HG03521 (cell line): ENCODE results near the gene PLCH2.
"Not testable (repeated sequence)": the region's sequence is repeated elsewhere in the genome, so short reads cannot be mapped to it uniquely, and the experiment has no call there.

Source experiments
- ATAC-seq: cut with Tn5 transposase; IDR thresholded peaks from one replicate; pipeline ENCODE4 v1.9.1; 2021; ENCODE audit warnings: mild to moderate bottlenecking, moderate library complexity; ENCODE audit not compliant: unreplicated experiment

PLCH2 gene

DNA sequence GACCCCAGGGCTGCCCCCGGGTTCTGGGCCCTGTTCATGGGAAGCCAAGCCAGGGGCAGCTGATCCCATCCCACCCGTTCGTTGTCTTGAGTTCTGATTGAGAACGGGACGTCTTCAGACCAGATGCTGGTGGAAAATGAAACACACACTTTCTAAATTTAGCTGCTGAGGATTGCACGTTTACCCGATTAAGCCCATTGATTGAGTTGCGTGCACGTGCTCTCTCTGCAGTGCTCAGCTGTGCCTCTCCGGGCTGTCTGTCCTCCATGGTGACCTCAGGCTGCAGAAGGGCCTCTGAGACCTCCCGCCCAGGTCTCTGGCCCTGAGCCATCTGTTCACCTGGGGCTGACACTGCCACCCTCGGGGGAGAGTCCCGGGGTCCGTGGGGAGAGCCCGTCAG lies 36.7 kb upstream of the PLCH2 start:
- no peak for ATAC-seq

DNA sequence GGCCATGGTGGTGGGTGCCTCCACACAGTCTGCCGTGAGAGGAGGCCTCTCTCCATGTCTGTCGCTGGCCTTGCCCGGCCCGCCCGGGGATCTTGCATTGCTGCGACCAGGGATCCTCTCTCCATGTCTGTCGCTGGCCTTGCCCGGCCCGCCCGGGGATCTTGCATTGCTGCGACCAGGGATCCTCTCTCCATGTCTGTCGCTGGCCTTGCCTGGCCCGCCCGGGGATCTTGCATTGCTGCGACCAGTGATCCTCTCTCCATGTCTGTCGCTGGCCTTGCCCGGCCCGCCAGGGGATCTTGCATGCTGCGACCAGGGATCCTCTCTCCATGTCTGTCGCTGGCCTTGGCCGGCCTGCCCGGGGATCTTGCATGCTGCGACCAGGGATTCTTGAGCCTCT lies 35.7 kb upstream of the PLCH2 start:
- not testable (repeated sequence) for ATAC-seq

DNA sequence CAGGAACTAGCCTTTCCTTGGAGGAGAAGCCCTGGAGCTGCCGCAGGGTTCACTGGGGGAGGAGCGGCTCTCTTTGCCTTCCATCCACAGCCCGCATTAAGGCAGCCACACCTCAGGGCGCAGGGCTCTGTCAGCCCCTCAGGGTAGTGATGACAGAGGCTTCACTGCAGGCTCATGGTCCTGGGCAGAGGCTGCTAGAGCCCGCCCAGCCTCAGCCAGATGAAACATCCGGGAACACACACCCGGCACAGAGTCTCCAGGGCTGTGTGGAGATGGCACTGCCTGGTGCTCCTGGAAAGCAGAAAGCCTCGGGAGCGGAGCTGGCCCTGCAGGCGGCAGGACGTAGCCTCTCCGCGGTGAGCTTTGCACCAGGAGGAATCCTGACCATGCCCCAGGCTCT lies 34.3 kb upstream of the PLCH2 start:
- no peak for ATAC-seq

DNA sequence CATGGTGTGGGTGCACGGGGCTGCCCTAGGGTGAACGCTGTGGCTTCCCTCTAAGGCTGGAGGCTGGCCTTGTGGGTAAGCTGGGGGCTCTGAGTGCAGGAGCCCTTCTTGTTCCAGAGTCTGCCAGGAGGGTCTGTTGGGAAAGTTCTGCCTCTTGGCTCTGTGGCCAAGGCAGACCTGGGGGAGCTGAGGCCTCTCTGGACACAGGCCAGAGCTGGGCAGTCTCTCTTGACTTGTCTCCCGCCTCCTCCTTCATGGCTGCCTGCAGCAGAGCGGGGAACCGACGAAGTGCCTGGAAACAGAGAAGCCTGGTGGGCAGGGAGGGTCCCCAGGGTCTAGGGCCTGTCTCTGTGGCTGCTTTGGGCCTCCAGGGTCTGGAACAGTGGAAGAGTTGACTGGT lies 33.4 kb upstream of the PLCH2 start:
- no peak for ATAC-seq

DNA sequence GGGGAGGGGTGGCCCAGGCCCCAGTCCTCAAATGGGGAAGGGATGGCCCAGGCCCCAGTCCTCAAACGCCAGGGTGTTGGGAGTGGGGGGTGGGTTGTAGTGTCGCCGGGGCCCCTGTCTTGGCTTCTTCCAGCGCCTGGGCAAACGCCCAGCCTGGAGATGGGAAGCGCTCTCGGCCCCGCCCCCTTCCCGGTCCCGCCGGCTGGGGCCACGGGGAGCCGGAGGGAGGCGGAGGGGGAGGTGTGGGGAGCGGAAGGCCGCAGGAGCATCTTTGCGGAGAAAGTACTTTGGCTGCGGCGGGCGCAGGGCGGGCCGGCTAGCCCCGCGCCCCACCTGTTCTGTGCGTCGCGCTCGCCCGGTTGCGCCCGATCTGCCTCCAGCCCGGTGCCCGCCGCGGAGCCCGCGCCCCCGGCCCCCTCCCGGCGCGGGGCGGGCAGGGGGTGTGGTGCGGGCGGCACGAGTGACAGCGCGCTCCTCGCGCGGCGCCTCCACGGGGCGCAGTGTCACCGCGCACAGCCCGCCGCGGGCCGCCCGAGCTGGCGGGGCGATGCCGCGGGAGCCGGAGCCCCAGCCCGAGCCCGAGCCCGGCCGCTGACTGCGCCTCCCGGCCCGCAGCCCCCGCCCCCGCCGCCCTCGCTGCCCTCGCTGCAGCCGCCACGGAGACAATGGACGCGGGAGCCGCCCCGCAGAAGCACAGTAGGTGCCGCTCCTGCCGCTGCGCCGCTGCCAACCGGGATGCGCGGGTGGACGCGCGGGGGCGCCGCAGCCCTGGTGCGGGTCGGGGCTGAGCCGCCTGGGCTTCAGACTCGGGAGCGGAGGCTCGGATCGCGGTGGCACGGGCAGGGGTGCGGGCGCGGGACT lies 32.6 kb upstream of the PLCH2 start:
- no peak for ATAC-seq

DNA sequence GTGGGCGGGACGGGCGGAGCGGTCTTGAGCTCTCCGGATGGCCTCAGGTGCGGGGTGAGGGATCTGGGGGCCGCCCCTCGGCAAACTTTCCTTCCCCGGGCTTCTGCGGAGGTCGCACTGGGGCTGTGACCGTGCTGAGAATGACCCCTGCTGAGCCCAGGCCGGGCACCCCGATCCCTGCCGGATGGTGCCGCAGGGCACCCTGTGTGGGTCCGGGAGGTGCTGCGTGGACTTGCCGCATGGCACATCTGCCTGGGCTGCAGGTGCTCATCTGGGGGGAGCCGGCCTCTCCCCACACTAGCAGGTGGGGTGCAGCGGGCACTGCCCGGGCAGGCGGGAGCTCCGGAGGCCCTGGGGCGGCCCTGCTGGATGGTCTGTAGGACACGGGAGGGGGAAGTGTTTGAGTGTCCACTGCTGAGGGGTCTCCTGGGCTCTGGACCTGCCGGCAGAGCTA lies 31.9 kb upstream of the PLCH2 start:
- ATAC-seq: no peak

DNA sequence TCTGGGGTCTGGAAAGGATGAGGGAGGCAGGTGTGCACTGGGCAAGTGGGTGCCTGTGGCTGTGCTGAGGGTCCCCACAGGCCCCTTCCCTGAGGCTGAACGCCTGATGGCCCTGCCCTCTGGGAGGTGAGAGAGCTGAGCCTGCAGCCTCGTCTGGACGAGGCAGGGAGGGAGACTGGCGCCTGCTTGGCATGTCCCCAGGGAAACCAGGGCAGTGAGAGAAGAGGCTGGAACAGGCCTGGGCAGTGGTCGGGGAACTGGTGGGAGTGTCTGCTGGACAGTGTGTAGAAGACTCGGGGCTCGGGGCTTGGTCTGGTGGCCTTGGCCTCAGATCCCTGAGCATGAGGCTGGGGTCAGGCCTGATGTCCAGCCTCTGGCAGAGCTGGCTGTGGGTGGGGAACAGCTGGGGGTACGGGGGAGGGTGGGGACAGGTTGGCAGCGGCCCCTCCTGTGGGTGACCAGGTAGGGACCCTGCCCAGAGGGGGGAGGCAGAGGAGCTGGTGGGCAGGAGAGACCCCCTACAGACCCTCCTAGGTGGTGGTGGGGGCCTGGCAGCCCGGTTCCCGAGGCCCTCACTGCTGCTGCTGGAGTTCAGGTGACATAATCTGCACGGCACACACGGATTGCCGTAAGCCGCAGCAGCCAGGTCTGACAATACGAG lies 30.8 kb upstream of the PLCH2 start:
- no peak for ATAC-seq

DNA sequence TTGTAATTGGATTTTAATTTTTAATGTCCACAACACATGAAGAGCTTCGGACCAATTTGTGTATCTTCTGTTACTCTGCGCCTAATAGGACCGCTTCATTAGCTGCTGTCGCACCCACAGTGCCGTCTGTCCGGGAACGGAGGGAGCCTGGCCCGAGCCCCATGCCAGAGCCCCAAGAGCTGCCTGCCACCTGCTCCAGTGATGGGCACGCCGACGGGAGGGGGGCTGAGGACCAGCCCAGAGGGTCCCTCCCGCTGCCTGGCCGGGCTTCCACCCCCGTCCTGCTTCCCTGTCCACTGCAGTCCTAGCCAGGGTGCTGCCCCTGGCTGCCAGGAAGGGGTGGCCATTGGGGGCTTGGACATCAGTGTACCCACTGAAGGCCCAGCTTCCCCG lies 30.3 kb upstream of the PLCH2 start:
- ATAC-seq: no peak

DNA sequence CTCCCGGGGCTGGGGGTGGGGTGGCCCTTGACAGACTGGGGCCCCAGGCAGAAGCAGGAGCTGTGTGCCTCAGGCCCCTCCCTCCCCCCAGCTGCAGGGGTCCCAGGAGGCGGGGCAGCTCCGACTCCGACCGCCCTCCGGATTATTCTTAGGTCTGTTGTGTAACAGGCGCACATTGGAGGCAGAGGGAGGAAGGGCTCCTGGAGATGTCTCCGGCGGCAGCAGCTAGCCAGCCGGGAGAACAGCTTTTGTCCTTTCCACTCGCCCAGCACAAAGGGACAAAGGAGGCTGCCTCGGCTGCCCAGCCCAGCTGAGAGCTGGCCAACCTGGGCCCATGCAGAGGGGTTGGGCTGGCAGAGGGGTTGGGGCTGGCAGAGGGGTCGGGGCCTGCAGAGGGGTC lies 29.7 kb upstream of the PLCH2 start:
- ATAC-seq: no peak

DNA sequence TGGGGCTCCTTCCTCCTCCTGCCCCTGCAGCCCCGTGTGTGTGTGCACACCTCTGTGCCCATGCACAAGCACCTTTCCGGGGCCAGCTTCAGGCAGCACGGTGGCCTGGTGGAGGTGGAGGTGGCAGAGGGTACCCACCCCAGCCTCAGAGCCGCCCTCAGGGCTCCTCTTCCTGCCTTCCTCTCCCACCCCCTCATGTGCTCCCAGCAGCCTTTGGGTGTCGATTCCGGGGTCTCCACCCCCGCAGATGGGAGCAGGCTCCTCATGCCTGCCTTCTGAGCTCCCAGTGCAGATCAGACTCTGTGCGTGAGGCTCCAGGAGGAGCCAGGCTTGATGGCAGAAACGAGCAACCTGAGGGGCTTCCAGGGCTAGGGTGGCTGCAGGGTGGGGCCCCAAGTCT lies 29.2 kb upstream of the PLCH2 start:
- no peak for ATAC-seq

DNA sequence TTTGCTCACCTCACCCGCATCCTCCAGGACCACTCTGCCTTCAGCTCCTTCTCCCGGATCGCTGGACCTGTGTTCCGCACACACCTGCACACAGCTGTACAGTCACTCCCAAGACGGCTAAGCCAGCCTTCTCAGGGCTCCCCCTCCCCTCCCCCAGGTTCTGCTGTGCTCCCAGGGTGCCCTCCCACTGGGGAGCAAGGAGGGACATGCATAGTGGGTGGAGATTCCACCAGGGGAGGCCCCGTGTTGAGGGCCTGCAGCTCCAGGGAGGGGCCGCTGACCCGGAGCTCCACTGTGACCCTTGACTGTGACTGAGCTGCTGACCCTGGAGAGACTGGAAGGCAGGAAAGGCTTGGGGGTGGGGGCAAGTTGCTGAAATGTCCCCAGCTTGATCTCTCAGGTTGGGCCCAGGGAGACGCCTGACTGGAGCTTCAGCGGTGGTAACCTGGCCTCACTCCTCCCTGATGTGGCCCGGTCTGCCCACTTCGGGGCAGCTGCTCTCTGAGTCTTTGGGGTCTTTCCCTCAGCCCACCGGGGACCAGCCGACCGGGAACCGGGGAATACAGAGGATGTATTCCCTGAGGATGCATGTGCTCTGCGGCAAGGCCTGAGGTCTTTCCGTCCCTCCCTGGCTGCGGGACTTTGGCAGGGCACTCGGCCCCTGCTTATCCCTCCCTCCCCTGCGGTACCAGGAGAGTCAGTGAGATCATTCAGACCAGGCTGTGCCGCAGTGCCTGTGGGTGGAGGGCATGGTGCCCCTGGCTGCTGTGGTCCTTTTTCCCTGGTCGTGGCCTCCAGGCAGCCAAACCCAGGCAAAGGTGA lies 28.6 kb upstream of the PLCH2 start:
- ATAC-seq: no peak

DNA sequence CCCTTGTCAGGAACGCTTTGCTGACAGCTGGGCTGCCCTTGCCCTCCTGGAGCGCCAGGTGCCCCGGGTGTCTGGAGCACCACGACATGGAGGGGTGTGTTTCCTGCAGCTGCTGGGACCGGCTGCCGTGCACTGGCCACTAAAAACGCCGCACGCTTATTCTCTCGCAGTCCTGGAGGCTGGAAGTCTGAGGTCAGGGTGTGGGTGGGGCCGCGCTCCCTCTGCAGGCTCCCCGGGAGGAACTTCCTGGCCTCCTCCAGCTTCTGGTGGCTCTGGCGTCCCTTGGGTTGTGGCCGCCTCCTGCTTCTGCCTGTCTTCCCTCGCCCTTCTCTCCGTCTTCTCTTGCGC lies 28.0 kb upstream of the PLCH2 start:
- no peak for ATAC-seq

DNA sequence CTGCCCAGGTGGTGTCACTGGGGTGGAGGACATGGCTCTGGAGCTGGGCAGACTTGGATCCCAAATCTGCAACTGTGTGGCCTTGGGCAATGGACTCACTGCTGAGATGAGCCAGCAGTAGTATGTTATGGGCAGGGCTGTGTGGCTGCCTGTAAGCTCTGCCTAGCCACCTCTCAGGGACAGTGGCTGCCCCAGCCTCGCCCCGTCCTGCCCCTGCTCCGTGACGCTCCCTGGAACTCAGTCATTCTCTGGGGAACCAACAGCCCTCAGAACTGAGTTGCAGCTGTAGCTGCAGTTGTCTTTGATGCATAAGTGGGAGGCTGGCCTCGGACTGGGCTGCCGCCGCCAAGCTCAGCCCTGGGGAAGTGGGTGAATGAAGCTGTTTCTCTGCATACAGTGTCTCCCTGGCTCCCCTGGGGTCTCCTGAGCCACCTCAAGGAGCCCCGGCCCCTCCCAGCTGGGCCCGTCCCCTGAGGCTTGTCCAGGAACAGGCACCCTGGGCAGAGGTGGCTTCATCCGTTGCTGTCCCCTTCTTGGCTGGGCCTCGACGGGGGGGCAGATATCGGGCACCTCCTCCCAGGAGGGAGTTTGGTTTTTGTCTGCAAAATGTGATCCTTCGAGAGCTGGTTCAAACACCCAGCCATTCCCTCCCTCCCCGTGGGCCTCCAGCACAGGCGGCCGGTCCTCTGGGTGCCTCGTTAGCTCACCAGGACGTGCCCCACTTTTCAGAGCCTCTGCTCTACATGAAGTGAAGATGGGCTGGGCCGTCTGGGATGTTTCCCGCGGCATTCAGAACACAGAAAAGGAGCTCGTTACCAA lies 26.2 kb upstream of the PLCH2 start:
- no peak for ATAC-seq

DNA sequence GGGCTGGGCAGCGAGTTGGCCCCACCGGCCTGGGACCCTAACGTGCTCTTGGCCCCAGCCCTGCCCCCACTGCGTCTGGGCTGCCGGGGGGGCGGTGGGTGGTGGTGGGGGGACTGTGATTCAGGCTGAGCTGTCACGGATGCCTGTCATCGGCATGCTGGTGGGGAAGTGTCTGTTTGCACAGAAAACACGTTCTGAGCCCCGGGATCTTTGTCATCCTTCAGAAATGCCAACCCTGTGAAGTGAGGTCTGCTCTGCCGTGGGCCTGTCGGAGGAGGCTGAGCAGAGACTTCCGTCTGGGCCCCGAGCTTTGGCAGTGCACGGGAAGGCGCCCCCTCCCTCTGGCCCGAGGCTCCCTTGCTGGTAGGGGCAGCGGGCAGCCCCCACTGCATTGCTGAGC lies 24.3 kb upstream of the PLCH2 start:
- ATAC-seq: no peak

DNA sequence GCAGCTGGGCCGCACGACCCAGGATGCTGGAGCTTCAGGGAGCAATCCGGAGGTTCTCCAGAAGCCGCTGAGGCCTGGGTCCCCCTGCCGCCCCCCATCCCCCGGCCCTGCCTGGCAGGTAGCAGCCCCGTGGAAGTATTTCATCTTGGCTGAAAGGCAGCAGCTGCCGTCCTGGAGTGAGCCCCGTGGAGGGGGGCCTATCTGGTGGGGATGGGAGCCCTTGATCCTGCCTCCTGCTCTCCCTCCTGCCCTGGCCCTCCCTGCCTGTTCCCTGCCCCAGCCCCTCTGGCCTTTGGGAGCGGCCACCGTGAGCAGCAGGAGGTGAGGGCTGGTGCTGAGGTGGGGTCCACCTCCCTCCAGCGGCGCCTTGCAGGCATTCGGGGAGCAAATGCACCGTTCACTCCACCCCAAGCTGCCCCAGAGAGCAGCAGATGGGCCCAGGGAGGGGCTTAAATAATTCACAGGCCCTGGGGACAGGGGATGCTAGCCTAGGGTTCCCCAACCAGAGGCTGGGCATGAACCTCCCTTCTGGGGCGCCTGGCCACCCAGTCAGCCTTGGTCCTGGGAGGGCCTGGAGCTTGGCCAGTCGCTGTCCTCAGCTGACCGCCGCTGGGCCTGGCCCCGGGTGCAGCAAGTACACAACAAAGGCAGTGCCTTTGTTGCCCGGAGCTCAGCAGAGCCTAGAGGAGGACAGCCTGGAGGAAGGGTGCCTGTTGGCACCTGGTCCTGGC lies 23.7 kb upstream of the PLCH2 start:
- no peak for ATAC-seq

DNA sequence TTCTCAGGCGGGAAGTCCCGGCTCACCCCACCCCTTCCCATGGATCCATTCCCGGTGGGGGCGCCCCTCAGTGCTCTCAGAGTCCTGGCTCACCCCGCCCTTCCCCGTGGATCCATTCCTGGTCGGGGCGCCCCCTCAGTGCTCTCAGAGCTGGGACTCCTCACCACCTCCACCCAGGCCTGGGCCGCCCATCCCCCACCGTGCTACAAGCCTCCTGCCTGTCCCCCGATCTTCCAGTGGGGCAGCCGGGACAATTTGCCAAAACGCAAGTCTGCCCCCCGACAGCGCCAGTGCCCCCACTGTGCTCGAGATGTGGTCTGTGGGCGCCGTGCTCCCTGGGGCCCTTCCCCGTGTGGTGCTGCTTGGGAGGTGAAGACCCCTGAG lies 23.2 kb upstream of the PLCH2 start:
- no peak for ATAC-seq

DNA sequence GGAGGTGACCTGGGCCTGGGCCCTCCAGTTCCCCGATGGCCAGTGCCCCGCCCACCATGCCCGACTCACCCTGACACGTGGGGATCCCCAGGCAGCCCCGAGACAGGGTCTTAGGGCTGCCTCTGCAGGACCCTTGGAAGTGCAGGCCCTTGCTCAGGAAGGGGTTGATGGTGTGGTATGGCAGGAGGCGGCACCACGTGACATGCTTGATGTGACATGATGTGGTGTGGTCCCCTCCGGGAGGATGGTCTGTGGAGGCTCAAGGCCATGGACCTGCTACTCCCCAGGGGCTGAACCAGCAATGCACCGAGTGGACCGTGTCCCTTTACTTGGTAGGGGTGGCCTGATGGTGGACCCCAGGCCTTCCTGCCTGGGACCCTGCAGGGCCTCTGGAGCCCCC lies 21.9 kb upstream of the PLCH2 start:
- no peak for ATAC-seq

DNA sequence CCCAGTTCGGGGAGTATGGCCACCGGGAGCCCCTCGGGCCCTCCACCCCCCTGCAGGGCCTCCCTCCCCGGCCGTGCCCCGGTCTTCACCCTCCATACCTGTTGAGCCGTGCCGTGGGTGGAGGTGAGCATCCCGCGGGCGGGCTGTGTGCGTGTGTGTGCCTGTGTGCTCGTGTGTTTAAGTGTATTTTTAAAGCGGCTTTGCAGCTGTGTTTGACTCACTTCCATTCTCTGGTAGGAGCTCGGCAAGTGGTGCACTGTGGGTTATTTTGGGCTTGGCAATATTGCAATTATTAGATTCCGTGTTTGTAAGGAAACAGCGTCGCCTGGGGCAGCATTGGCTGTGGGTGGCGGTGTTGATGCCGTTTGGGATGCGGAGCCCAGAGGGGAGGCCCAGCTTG lies 20.3 kb upstream of the PLCH2 start:
- ATAC-seq: no peak

DNA sequence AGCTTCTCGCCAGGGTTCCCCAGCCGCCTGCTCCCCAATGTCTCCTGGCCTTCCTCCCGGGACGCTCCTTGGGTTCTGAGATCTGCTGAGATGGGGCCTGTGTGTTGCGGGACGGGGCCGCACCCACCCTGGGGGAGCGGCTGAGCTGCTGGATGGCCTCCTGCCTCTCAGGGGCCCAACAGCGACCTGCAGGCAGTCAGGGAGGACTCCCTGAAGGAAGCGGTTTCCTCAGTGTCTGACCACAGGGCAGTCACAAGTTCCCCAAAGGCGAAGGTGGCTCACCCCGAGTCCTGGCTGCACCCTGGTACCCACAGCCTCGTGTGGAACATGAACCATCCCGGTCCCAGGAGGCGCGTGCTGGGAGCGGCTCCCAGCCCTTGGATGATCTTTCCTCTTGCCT lies 18.6 kb upstream of the PLCH2 start:
- ATAC-seq: no peak

DNA sequence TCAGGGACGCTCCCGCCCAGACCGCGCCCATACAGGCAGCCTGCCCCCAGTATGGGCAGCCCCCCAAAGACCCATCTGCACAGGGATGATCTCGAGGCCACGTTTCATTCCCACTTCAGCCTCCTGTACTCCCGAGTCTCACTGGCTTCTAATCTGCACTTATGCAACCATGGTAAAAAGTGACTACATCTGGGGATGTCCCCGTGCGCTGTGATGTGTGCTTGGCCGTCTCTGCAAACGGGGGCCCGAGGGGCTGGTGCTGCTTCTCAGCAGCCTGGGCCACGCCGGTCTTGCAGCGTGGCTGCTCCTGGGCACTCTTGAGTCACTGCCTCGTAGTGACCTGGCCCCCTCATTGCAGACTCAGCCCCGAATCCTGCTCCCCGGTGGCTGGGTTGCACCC lies 17.4 kb upstream of the PLCH2 start:
- no peak for ATAC-seq
